Measurements from ENCODE around the gene FOS. TPM values are rescaled to one million over a fixed set of nuclear protein-coding genes. Genes with fewer than 3 reads are reported as not detected.
"Not testable (repeated sequence)": the region's sequence is repeated elsewhere in the genome, so short reads cannot be mapped to it uniquely, and the experiment has no call there.

Gene FOS
- polyA plus RNA-seq, 1 experiment = 84.1 TPM

DNA sequence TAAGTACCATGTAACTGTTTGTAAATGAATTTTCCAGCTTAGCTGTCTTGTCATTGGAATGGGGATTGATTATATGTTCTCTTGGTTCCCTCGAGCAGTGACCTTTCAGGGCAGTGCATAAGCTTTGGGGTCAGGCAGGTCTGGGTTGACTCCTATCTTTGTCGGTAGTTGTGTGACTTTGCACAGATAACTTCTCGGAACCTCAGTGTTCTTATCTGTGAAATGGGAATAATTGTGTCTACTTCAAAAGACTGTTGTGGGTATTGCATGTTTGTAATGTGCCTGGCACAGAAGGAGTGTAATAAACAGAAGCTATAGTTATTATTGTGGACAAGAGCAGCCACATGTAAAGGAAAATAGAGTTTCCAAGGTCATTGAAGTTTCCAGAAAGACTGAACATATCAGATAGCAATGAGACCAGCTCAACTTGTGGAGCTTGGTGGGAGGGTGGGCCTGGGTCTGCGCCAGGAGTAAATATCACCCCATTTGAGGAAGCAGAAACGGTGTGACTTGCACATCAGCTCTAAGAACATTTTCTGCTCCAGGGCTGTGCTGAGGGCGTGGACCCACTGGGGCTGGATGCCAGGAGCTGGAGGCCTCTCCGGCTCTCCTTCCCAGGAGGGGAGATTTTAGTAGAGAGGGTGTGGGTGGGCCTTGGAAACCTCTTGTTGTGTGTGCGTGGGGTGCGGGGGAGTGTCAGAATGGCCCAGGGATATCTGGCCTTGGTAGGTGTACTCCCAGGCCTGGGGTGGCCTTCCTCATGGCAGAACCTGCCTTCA is 19.7 kb downstream of the FOS start:
- TF ChIP-seq, protein P1, sequence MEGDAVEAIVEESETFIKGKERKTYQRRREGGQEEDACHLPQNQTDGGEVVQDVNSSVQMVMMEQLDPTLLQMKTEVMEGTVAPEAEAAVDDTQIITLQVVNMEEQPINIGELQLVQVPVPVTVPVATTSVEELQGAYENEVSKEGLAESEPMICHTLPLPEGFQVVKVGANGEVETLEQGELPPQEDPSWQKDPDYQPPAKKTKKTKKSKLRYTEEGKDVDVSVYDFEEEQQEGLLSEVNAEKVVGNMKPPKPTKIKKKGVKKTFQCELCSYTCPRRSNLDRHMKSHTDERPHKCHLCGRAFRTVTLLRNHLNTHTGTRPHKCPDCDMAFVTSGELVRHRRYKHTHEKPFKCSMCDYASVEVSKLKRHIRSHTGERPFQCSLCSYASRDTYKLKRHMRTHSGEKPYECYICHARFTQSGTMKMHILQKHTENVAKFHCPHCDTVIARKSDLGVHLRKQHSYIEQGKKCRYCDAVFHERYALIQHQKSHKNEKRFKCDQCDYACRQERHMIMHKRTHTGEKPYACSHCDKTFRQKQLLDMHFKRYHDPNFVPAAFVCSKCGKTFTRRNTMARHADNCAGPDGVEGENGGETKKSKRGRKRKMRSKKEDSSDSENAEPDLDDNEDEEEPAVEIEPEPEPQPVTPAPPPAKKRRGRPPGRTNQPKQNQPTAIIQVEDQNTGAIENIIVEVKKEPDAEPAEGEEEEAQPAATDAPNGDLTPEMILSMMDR (IDR thresholded peaks at IDR 0.05; ENCODE audit: insufficient read depth, low read depth, low read length) = no peak
- POLR2A ChIA-PET = interaction anchor here (0.6 kb wide), 3 partner anchors 160 to 249 kb away, joined by 4 to 6 read pairs (median 4); no protein-coding TSS in a partner anchor
- Histone ChIP-seq H3K4me3 (ENCODE audit: low read depth, low read length) (no peak overlapping the region), H3K36me3 (ENCODE audit: control insufficient read depth, insufficient read depth, low read length) (no peaks in the 10 kb centered on the region), H3K27me3 (ENCODE audit: control insufficient read depth, insufficient read depth, low read length) (no peaks in the 10 kb centered on the region)
- CTCF ChIA-PET = interaction anchor here (0.6 to 5.9 kb wide), 12 partner anchors 10 to 211 kb away, joined by 3 to 60 read pairs (median 6); partner anchors contain the start of genes FOS and NEK9
- no peak for DNase-seq (ENCODE audit: low read depth)

- TF ChIP-seq, protein P1 (IDR thresholded peaks at IDR 0.05; ENCODE audit: insufficient read depth, low read depth, low read length) = no peak
- POLR2A ChIA-PET = no interaction called here
- Histone ChIP-seq H3K4me3 (ENCODE audit: low read depth, low read length) (no peak overlapping the region), H3K27me3 (ENCODE audit: control insufficient read depth, insufficient read depth, low read length) (no peaks in the 10 kb centered on the region), H3K36me3 (ENCODE audit: control insufficient read depth, insufficient read depth, low read length) (no peaks in the 10 kb centered on the region)
- CTCF ChIA-PET = interaction anchor here (0.8 to 5.9 kb wide), 8 partner anchors 9 to 190 kb away, joined by 4 to 60 read pairs (median 10); partner anchors contain the start of genes FOS and NEK9
- DNase-seq (ENCODE audit: low read depth) = no peak
Measured at GRCh38 chr14:75299059-75299458, 20.4 kb downstream of the FOS start.

- no peaks in the 10 kb centered on the region for H3K36me3 ChIP-seq (ENCODE audit: control insufficient read depth, insufficient read depth, low read length)
- H3K4me3 ChIP-seq (ENCODE audit: low read depth, low read length) = no peak overlapping the region
- H3K27me3 ChIP-seq (ENCODE audit: control insufficient read depth, insufficient read depth, low read length) = no peaks in the 10 kb centered on the region
- ChIA-PET CTCF (interaction anchor here (1.1 to 5.9 kb wide), 5 partner anchors 9 to 172 kb away, joined by 4 to 60 read pairs (median 10); partner anchors contain the start of gene NEK9), POLR2A (no interaction called here)
- DNase-seq (ENCODE audit: low read depth) = no peak
- TF ChIP-seq, protein P1 (IDR thresholded peaks at IDR 0.05; ENCODE audit: insufficient read depth, low read depth, low read length) = no peak
Measured at GRCh38 chr14:75299576-75299975, 20.9 kb downstream of the FOS start.

GRCh38 chr14:75301666-75302325 is 23.2 kb downstream of the FOS start:
- H3K36me3 ChIP-seq (ENCODE audit: control insufficient read depth, insufficient read depth, low read length) = no peaks in the 10 kb centered on the region
- TF ChIP-seq, protein P1 (IDR thresholded peaks at IDR 0.05; ENCODE audit: insufficient read depth, low read depth, low read length) = no peak
- H3K27me3 ChIP-seq (ENCODE audit: control insufficient read depth, insufficient read depth, low read length) = no peaks in the 10 kb centered on the region
- CTCF ChIA-PET = interaction anchor here (0.6 to 7.8 kb wide), 9 partner anchors 134 to 259 kb away, joined by 3 to 118 read pairs (median 4); partner anchors contain the start of gene NEK9
- no peak overlapping the region for H3K4me3 ChIP-seq (ENCODE audit: low read depth, low read length)
- DNase-seq (ENCODE audit: low read depth) = no peak
- POLR2A ChIA-PET = interaction anchor here (0.6 kb wide), 1 partner anchor 174 kb away, joined by 7 read pairs; no protein-coding TSS in a partner anchor

DNA sequence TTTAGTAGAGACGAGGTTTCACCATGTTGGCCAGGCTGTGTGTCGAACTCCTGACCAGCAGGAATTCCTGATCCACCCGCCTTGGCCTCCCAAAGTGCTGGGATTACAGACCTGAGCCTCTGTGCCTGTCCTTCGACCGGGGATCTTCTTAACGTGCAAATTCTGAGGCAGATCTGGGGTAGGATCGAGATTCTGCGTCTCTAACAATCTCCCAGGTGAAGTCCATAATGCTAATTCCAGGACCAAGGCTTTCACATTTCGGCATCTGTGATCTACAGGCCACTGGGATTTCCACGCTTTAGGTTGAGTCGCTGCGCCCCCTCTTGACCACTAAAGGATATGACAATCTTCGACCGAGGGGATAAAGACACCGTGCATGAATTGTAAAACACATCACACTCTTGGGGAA is 24.8 kb downstream of the FOS start:
- CTCF ChIA-PET = interaction anchor here (0.6 to 12.9 kb wide), 18 partner anchors 8 to 715 kb away, joined by 3 to 171 read pairs (median 4); partner anchors contain the start of gene NEK9
- POLR2A ChIA-PET = no interaction called here
- TF ChIP-seq, protein P1 (IDR thresholded peaks at IDR 0.05; ENCODE audit: insufficient read depth, low read depth, low read length) = peak; percentile 75
- DNase-seq (ENCODE audit: low read depth) = no peak
- no peak overlapping the region for H3K4me3 ChIP-seq (ENCODE audit: low read depth, low read length)
- no peaks in the 10 kb centered on the region for H3K27me3 ChIP-seq (ENCODE audit: control insufficient read depth, insufficient read depth, low read length)
- H3K36me3 ChIP-seq (ENCODE audit: control insufficient read depth, insufficient read depth, low read length) = no peaks in the 10 kb centered on the region

DNA sequence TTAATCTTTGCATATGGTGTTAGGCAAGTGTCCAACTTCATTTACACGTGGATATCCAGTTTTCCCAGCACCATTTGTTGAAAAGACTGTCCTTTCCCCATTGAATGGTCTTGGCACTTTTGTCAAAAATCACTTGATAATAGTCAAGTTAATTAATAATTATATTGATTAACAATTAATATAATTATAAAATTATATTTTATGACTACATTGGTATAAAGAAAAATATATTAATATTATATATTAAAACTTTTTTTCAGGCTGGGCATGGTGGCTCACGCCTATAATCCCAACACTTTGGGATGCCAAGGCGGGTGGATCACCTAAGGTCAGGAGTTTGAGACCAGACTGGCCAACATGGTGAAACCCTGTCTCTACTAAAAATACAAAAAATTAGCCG is 27.8 kb downstream of the FOS start:
- H3K4me3 ChIP-seq (ENCODE audit: low read depth, low read length); POLR2A ChIA-PET; DNase-seq (ENCODE audit: low read depth); H3K36me3 ChIP-seq (ENCODE audit: control insufficient read depth, insufficient read depth, low read length); H3K27me3 ChIP-seq (ENCODE audit: control insufficient read depth, insufficient read depth, low read length): not testable (repeated sequence)
- CTCF ChIA-PET = interaction anchor here (1.0 to 12.9 kb wide), 8 partner anchors 122 to 260 kb away, joined by 4 to 171 read pairs (median 28); partner anchors contain the start of genes JDP2 and NEK9
